Activated T-helper 17 cell treated with anti-CD3 and anti-CD28 coated beads, Interleukin-2, amount 50 U/mL, for 72 hours (primary cell): ENCODE measurements around the gene ZBTB37. TPM values are rescaled to one million over a fixed set of nuclear protein-coding genes. Genes with fewer than 3 reads are reported as not detected.
"Not testable (repeated sequence)": the region's sequence is repeated elsewhere in the genome, so short reads cannot be mapped to it uniquely, and the experiment has no call there.

Experiments used
- ATAC-seq: fragments of 150-1000 bp; cut with Tn5 transposase; replicated peaks from 2 replicates; pipeline ENCODE4 v1.10.0; 2021; ENCODE audit warnings: mild to moderate bottlenecking, moderate library complexity
- H3K27ac Mint-ChIP-seq: one replicate; pipeline ENCODE4 v1.8.0; 2022; ENCODE audit warnings: mixed read lengths
- H3K27me3 Mint-ChIP-seq: one replicate; pipeline ENCODE4 v1.8.0; 2022; ENCODE audit warnings: mixed read lengths
- H3K36me3 Mint-ChIP-seq: one replicate; pipeline ENCODE4 v1.8.0; 2022; ENCODE audit warnings: low read depth, mild to moderate bottlenecking, mixed read lengths
- H3K4me1 Mint-ChIP-seq: one replicate; pipeline ENCODE4 v1.8.0; 2022; ENCODE audit warnings: mixed read lengths
- H3K4me3 Mint-ChIP-seq: one replicate; pipeline ENCODE4 v1.8.0; 2022; ENCODE audit warnings: mild to moderate bottlenecking, mixed read lengths
- H3K9me3 Mint-ChIP-seq: one replicate; pipeline ENCODE4 v1.8.0; 2022; ENCODE audit warnings: mixed read lengths
- total RNA-seq, 2 donors: library from RNA; stranded (reverse); gene quantifications; one replicate each; pipeline ENCODE4 v1.2.3, GENCODE V29; 2022

Gene ZBTB37
- total RNA-seq, 2 donors from 2014 or later, result 10.4 to 14.2 TPM

GRCh38 chr1:173861731-173862145, 6.4 kb upstream of the ZBTB37 start:
- ATAC-seq, result no peak
- no peak overlapping the region for H3K4me3 Mint-ChIP-seq
- H3K4me1 Mint-ChIP-seq, result peaks cover 18% of the 10 kb centered on the region
- no peaks in the 10 kb centered on the region for H3K9me3 Mint-ChIP-seq
- H3K36me3 Mint-ChIP-seq, result peaks cover 89% of the 10 kb centered on the region
- H3K27ac Mint-ChIP-seq, result peak overlapping the region; percentile 52
- no peaks in the 10 kb centered on the region for H3K27me3 Mint-ChIP-seq

- peaks cover 18% of the 10 kb centered on the region for H3K4me1 Mint-ChIP-seq
- peak overlapping the region; percentile 93 for H3K27ac Mint-ChIP-seq
- not testable (repeated sequence) for ATAC-seq, H3K27me3 Mint-ChIP-seq, H3K9me3 Mint-ChIP-seq
- H3K4me3 Mint-ChIP-seq, result peak overlapping the region; percentile 88
- peaks cover 93% of the 10 kb centered on the region for H3K36me3 Mint-ChIP-seq
Observed at GRCh38 chr1:173862146-173862768, 5.9 kb upstream of the ZBTB37 start.

- Mint-ChIP-seq H3K27ac (peak overlapping the region; percentile 93), H3K4me3 (peak overlapping the region; percentile 88), H3K4me1 (peaks cover 18% of the 10 kb centered on the region)
Observed at GRCh38 chr1:173862769-173863223, 5.4 kb upstream of the ZBTB37 start.

GRCh38 chr1:173863224-173864161, 4.7 kb upstream of the ZBTB37 start:
- H3K36me3 Mint-ChIP-seq, result peaks cover 91% of the 10 kb centered on the region
- ATAC-seq, result no peak
- no peaks in the 10 kb centered on the region for H3K27me3 Mint-ChIP-seq
- H3K4me1 Mint-ChIP-seq, result peaks cover 18% of the 10 kb centered on the region
- peak overlapping the region; percentile 93 for H3K27ac Mint-ChIP-seq
- H3K4me3 Mint-ChIP-seq, result peak overlapping the region; percentile 88
- H3K9me3 Mint-ChIP-seq, result no peaks in the 10 kb centered on the region

More at GRCh38 chr1:173862769-173863223, 5.4 kb upstream of the ZBTB37 start:
- Mint-ChIP-seq H3K9me3 (no peaks in the 10 kb centered on the region), H3K27me3 (no peaks in the 10 kb centered on the region), H3K36me3 (peaks cover 93% of the 10 kb centered on the region)
- no peak for ATAC-seq

GRCh38 chr1:173864179-173864867, 3.9 kb upstream of the ZBTB37 start:
- Mint-ChIP-seq H3K36me3 (peaks cover 86% of the 10 kb centered on the region), H3K27ac (peak overlapping the region; percentile 93), H3K4me1 (peaks cover 18% of the 10 kb centered on the region), H3K4me3 (peak overlapping the region; percentile 88), H3K27me3 (no peaks in the 10 kb centered on the region), H3K9me3 (no peaks in the 10 kb centered on the region)
- no peak for ATAC-seq

GRCh38 chr1:173865468-173866164, 2.6 kb upstream of the ZBTB37 start:
- Mint-ChIP-seq H3K9me3 (no peaks in the 10 kb centered on the region), H3K4me3 (peak overlapping the region; percentile 88), H3K27ac (peak overlapping the region; percentile 93), H3K36me3 (peaks cover 78% of the 10 kb centered on the region), H3K4me1 (peaks cover 23% of the 10 kb centered on the region), H3K27me3 (no peaks in the 10 kb centered on the region)
- ATAC-seq, result no peak

- Mint-ChIP-seq H3K36me3 (peaks cover 78% of the 10 kb centered on the region), H3K27me3 (no peaks in the 10 kb centered on the region), H3K9me3 (no peaks in the 10 kb centered on the region), H3K4me3 (peak overlapping the region; percentile 88), H3K27ac (peak overlapping the region; percentile 93), H3K4me1 (peaks cover 31% of the 10 kb centered on the region)
- ATAC-seq, result no peak
Observed at GRCh38 chr1:173866413-173867115, 1.6 kb upstream of the ZBTB37 start.

- H3K36me3 Mint-ChIP-seq, result peaks cover 73% of the 10 kb centered on the region
- H3K4me1 Mint-ChIP-seq, result peaks cover 34% of the 10 kb centered on the region
- peak overlapping the region; percentile 88 for H3K4me3 Mint-ChIP-seq
- no peaks in the 10 kb centered on the region for H3K9me3 Mint-ChIP-seq
- peak overlapping the region; percentile 93 for H3K27ac Mint-ChIP-seq
- peak; percentile 0 for ATAC-seq
- H3K27me3 Mint-ChIP-seq, result no peaks in the 10 kb centered on the region
Observed at GRCh38 chr1:173867141-173867752, 933 bp upstream of the ZBTB37 start.

- peaks cover 72% of the 10 kb centered on the region for H3K36me3 Mint-ChIP-seq
Observed at GRCh38 chr1:173867753-173868265, 371 bp upstream of the ZBTB37 start, which contains the start of gene GAS5. Gene GAS5 (minus strand): TSS chr1:173867989.

GRCh38 chr1:173869021-173869359, 810 bp downstream of the ZBTB37 start:
- H3K36me3 Mint-ChIP-seq, result peaks cover 72% of the 10 kb centered on the region
- H3K4me3 Mint-ChIP-seq, result peak overlapping the region; percentile 88
- no peaks in the 10 kb centered on the region for H3K27me3 Mint-ChIP-seq
- peak overlapping the region; percentile 93 for H3K27ac Mint-ChIP-seq
- no peaks in the 10 kb centered on the region for H3K9me3 Mint-ChIP-seq
- H3K4me1 Mint-ChIP-seq, result peaks cover 34% of the 10 kb centered on the region
- ATAC-seq, result no peak

More at GRCh38 chr1:173867753-173868265, 371 bp upstream of the ZBTB37 start, which contains the start of gene GAS5:
- H3K9me3 Mint-ChIP-seq, result no peaks in the 10 kb centered on the region
- peak within 1 kb of the TSS; percentile 93 for H3K27ac Mint-ChIP-seq
- peaks cover 38% of the 10 kb centered on the region for H3K4me1 Mint-ChIP-seq
- peak; percentile 83 for ATAC-seq
- peak within 1 kb of the TSS; percentile 88 for H3K4me3 Mint-ChIP-seq
- no peaks in the 10 kb centered on the region for H3K27me3 Mint-ChIP-seq

- Mint-ChIP-seq H3K27ac (peak overlapping the region; percentile 97), H3K36me3 (peaks cover 65% of the 10 kb centered on the region), H3K4me1 (peaks cover 21% of the 10 kb centered on the region), H3K9me3 (no peaks in the 10 kb centered on the region), H3K27me3 (no peaks in the 10 kb centered on the region), H3K4me3 (peak overlapping the region; percentile 88)
- ATAC-seq, result peak; percentile 30
Observed at GRCh38 chr1:173870252-173871075, 2.3 kb downstream of the ZBTB37 start.

- no peaks in the 10 kb centered on the region for H3K27me3 Mint-ChIP-seq
- H3K4me1 Mint-ChIP-seq, result peaks cover 20% of the 10 kb centered on the region
- peak overlapping the region; percentile 88 for H3K4me3 Mint-ChIP-seq
- peak overlapping the region; percentile 97 for H3K27ac Mint-ChIP-seq
- ATAC-seq, result no peak
- H3K36me3 Mint-ChIP-seq, result peaks cover 65% of the 10 kb centered on the region
- no peaks in the 10 kb centered on the region for H3K9me3 Mint-ChIP-seq
Observed at GRCh38 chr1:173871091-173871490, 2.9 kb downstream of the ZBTB37 start.
